ENCODE data around the gene TMPRSS3.

GRCh38 chr21:42385619-42386018 is 10.2 kb downstream of the TMPRSS3 start:
- TF ChIP-seq POLR2A (IDR thresholded peaks at IDR 0.05) (no peak), CTCF (IDR thresholded peaks at IDR 0.05 in 8 of 11, conservative IDR thresholded peaks at IDR 0.05 in 3 of 11) (no peak)

Measured in spleen (tissue), 7 donors.